Body of pancreas (tissue), 4 donors: ENCODE measurements around the gene FAM234B. TPM values are rescaled to one million over a fixed set of nuclear protein-coding genes. Genes with fewer than 3 reads are reported as not detected.
"Not testable (repeated sequence)": the region's sequence is repeated elsewhere in the genome, so short reads cannot be mapped to it uniquely, and the experiment has no call there.

ENCODE experiments used
- ATAC-seq: fragments of 150-250 bp; one replicate; pipeline ENCODE4 v1.9.1; 2016
- DNase-seq, 4 donors: peaks; one replicate each; pipeline ENCODE4 v3.0.0-alpha.2; 2019
- H3K27ac ChIP-seq, 4 donors: fragments of 200-600 bp; sonication (generic); 1 replicate in 3 of 4; 2 replicates in 1 of 4; pipeline versions ENCODE4 v1.5.1 to v1.6.1; 2016 to 2019; ENCODE audit warnings: mild to moderate bottlenecking in 1 of 4, mixed read lengths in 1 of 4, moderate library complexity in 1 of 4
- H3K27me3 ChIP-seq, 2 donors: fragments of 200-600 bp; sonication (generic); one replicate each; pipeline ENCODE4 v1.6.0; 2016; ENCODE audit warnings: mild to moderate bottlenecking in 1 of 2
- H3K36me3 ChIP-seq, 2 donors: fragments of 200-600 bp; sonication (generic); replicated peaks in 1 of 2; 2 replicates each; pipeline ENCODE4 v1.5.1; 2016; ENCODE audit warnings: low read depth in 2 of 2; ENCODE audit not compliant: insufficient read depth in 1 of 2
- H3K4me1 ChIP-seq: fragments of 200-600 bp; sonication (generic); one replicate; pipeline ENCODE4 v1.6.0; 2016
- H3K4me3 ChIP-seq, 2 donors: fragments of 200-600 bp; sonication (generic); 1 replicate in 1 of 2; 2 replicates in 1 of 2; pipeline ENCODE4 v1.5.1; 2016 to 2019
- H3K9me3 ChIP-seq, 3 donors: fragments of 200-600 bp; sonication (generic); 1 replicate in 2 of 3; 2 replicates in 1 of 3; pipeline ENCODE4 v1.5.1; 2016
- CTCF ChIP-seq, 7 experiments: fragments of 450-650 bp in 4 of 7; fragments of 200-600 bp in 3 of 7; sonication (generic) in 3 of 7; IDR thresholded peaks; one replicate each; pipeline ENCODE4 v1.5.1; 2016 to 2019; ENCODE audit warnings: antibody characterized with exemption in 7 of 7
- POLR2A ChIP-seq, 3 donors: fragments of 450-650 bp; IDR thresholded peaks; one replicate each; pipeline ENCODE4 v1.6.1; 2016; ENCODE audit warnings: antibody characterized with exemption in 3 of 3, mild to moderate bottlenecking in 2 of 3
- WGBS, 2 donors: methylation state at CpG; one replicate each; pipeline ENCODE4 v1.1.5; 2017; 5-methylcytosine and 5-hydroxymethylcytosine counted together
- intact Hi-C: fragments of 100-400 bp; cut with DNase I; formaldehyde crosslinking; loops from one replicate; pipeline ENCODE4 v1.15.1; 2023
- total RNA-seq, 2 donors: library from RNA; depleted of rRNA; stranded (reverse); fragments of >200 nt; gene quantifications; one replicate each; pipeline ENCODE4 v1.1.0, GENCODE V29; 2016

Gene FAM234B
- total RNA-seq, 2 donors from 2014 or later: 8.0 to 9.6 TPM

- intact Hi-C loops: no loop called here
- Histone ChIP-seq H3K27ac (no peak overlapping the region), H3K4me3 (no peak overlapping the region), H3K27me3 (no peaks in the 10 kb centered on the region), H3K4me1 (no peaks in the 10 kb centered on the region), H3K36me3 (peaks cover 0 to 3% of the 10 kb centered on the region in 2 donors), H3K9me3 (no peaks in the 10 kb centered on the region)
- ATAC-seq (no peak), DNase-seq (no peak)
- TF ChIP-seq CTCF (IDR thresholded peaks at IDR 0.05) (no peak), POLR2A (IDR thresholded peaks at IDR 0.05) (no peak)
Measured at GRCh38 chr12:13075118-13075480, 30.9 kb downstream of the FAM234B start.

- Histone ChIP-seq H3K27me3 (no peaks in the 10 kb centered on the region), H3K9me3 (no peaks in the 10 kb centered on the region), H3K4me3 (no peak overlapping the region), H3K4me1 (no peaks in the 10 kb centered on the region), H3K27ac (no peak overlapping the region), H3K36me3 (peaks cover 0 to 3% of the 10 kb centered on the region in 2 donors)
- TF ChIP-seq CTCF (IDR thresholded peaks at IDR 0.05) (no peak), POLR2A (IDR thresholded peaks at IDR 0.05) (no peak)
- intact Hi-C loops: no loop called here
- 87 to 91% methylated on average over 12 of the region's 12 CpGs for WGBS, 2 donors
- ATAC-seq: no peak
- DNase-seq: no peak
Measured at GRCh38 chr12:13075786-13076570, 31.8 kb downstream of the FAM234B start.

GRCh38 chr12:13079440-13079906, 35.3 kb downstream of the FAM234B start:
- DNase-seq: no peak
- Histone ChIP-seq H3K36me3 (peaks cover 0 to 3% of the 10 kb centered on the region in 2 donors), H3K4me3 (no peak overlapping the region), H3K4me1 (no peaks in the 10 kb centered on the region), H3K27me3 (no peaks in the 10 kb centered on the region), H3K9me3 (no peaks in the 10 kb centered on the region), H3K27ac (no peak overlapping the region)
- ATAC-seq: no peak
- intact Hi-C loops: no loop called here
- WGBS, 2 donors: 91 to 93% methylated on average over 8 of the region's 8 CpGs
- TF ChIP-seq POLR2A (IDR thresholded peaks at IDR 0.05): no peak
- TF ChIP-seq CTCF (IDR thresholded peaks at IDR 0.05): no peak

GRCh38 chr12:13080266-13080665, 36.1 kb downstream of the FAM234B start:
- Histone ChIP-seq H3K4me1 (no peaks in the 10 kb centered on the region), H3K4me3 (no peak overlapping the region), H3K36me3 (peaks cover 0 to 3% of the 10 kb centered on the region in 2 donors), H3K9me3 (no peaks in the 10 kb centered on the region), H3K27me3 (no peaks in the 10 kb centered on the region), H3K27ac (no peak overlapping the region)
- no peak for ATAC-seq
- no peak for DNase-seq
- TF ChIP-seq POLR2A (IDR thresholded peaks at IDR 0.05) (no peak), CTCF (IDR thresholded peaks at IDR 0.05) (no peak)
- 83 to 91% methylated on average over 3 of the region's 3 CpGs for WGBS, 2 donors
- intact Hi-C loops: no loop called here

GRCh38 chr12:13082861-13083260, 38.7 kb downstream of the FAM234B start:
- no peaks in the 10 kb centered on the region for H3K4me1 ChIP-seq
- TF ChIP-seq CTCF (IDR thresholded peaks at IDR 0.05): no peak
- no peak for TF ChIP-seq POLR2A (IDR thresholded peaks at IDR 0.05)
- H3K9me3 ChIP-seq: no peaks in the 10 kb centered on the region
- H3K36me3 ChIP-seq: no peaks in the 10 kb centered on the region
- whole genome bisulfite sequencing, 2 donors: 90 to 92% methylated on average over 2 of the region's 2 CpGs
- no peak for ATAC-seq
- DNase-seq: no peak
- no peak overlapping the region for H3K4me3 ChIP-seq
- intact Hi-C loops: no loop called here
- H3K27me3 ChIP-seq: no peaks in the 10 kb centered on the region
- H3K27ac ChIP-seq: no peak overlapping the region

- H3K27me3 ChIP-seq, H3K27ac ChIP-seq, DNase-seq, H3K9me3 ChIP-seq, ATAC-seq, intact Hi-C loops, H3K4me1 ChIP-seq, H3K4me3 ChIP-seq, H3K36me3 ChIP-seq: not testable (repeated sequence)
- WGBS, 2 donors: 86 to 93% methylated on average over 5 of the region's 5 CpGs
Measured at GRCh38 chr12:13083638-13084037, 39.5 kb downstream of the FAM234B start.
